HepG2 (cell line): ENCODE data around the gene PRKCI. TPM values are rescaled to one million over a fixed set of nuclear protein-coding genes. Genes with fewer than 3 reads are reported as not detected.
A peak's percentile ranks its signal among the peaks of the same experiment; 100 is the strongest.

Experiments
- ELF4 ChIP-seq: sonication (generic); formaldehyde crosslinking; IDR thresholded peaks from 2 replicates; pipeline ENCODE4 v1.5.0; 2020; ENCODE audit warnings: missing genetic modification reagents, mild to moderate bottlenecking, moderate library complexity, borderline replicate concordance
- JARID2 ChIP-seq: sonication (generic); formaldehyde crosslinking; IDR thresholded peaks from 2 replicates; pipeline ENCODE4 v1.8.1; 2023; ENCODE audit warnings: missing genetic modification reagents, inconsistent platforms; ENCODE audit not compliant: insufficient replicate concordance
- KDM3A ChIP-seq: IDR thresholded peaks from 2 replicates; pipeline ENCODE4 v1.6.1; 2018; ENCODE audit warnings: low read depth, missing compliant biosample characterization
- KDM5B ChIP-seq: sonication (generic); formaldehyde crosslinking; IDR thresholded peaks from 2 replicates; pipeline ENCODE4 v1.4.0; 2020; ENCODE audit warnings: missing genetic modification reagents, mild to moderate bottlenecking, borderline replicate concordance
- MAF1 ChIP-seq: sonication (generic); formaldehyde crosslinking; IDR thresholded peaks from 2 replicates; pipeline ENCODE4 v1.5.0; 2020; ENCODE audit warnings: missing genetic modification reagents, borderline replicate concordance
- MEF2D ChIP-seq: sonication (generic); formaldehyde crosslinking; IDR thresholded peaks from 2 replicates; pipeline ENCODE4 v1.5.1; 2020; ENCODE audit warnings: mild to moderate bottlenecking, missing genetic modification reagents
- NFE2L1 ChIP-seq: sonication (generic); formaldehyde crosslinking; IDR thresholded peaks from 2 replicates; pipeline ENCODE4 v1.4.0; 2020; ENCODE audit warnings: missing genetic modification reagents, mild to moderate bottlenecking, borderline replicate concordance
- NR2C2 ChIP-seq: sonication (generic); formaldehyde crosslinking; IDR thresholded peaks from 2 replicates; pipeline ENCODE4 v1.4.0; 2020; ENCODE audit warnings: missing genetic modification reagents, mild to moderate bottlenecking, moderate library complexity, borderline replicate concordance
- PAX8 ChIP-seq: sonication (generic); formaldehyde crosslinking; IDR thresholded peaks from 2 replicates; pipeline ENCODE4 v1.8.0; 2022; ENCODE audit warnings: mild to moderate bottlenecking, missing genetic modification reagents, borderline replicate concordance
- PRPF4 ChIP-seq: fragments of 200-400 bp; formaldehyde crosslinking; IDR thresholded peaks from 2 replicates; pipeline ENCODE4 v1.6.1; 2016; ENCODE audit warnings: low read length, low read depth; ENCODE audit not compliant: poor library complexity, severe bottlenecking
- RNF219 ChIP-seq: sonication (generic); formaldehyde crosslinking; IDR thresholded peaks from 2 replicates; pipeline ENCODE4 v1.5.0; 2020; ENCODE audit warnings: mild to moderate bottlenecking, missing genetic modification reagents
- SCMH1 ChIP-seq: sonication (generic); formaldehyde crosslinking; IDR thresholded peaks from 2 replicates; pipeline ENCODE4 v1.9.0; 2021; ENCODE audit warnings: missing genetic modification reagents, mild to moderate bottlenecking, borderline replicate concordance
- SETDB1 ChIP-seq: sonication (generic); formaldehyde crosslinking; IDR thresholded peaks from 2 replicates; pipeline ENCODE4 v1.5.1; 2020; ENCODE audit warnings: missing genetic modification reagents, mild to moderate bottlenecking, borderline replicate concordance
- SNRNP70 ChIP-seq: fragments of 200-400 bp; formaldehyde crosslinking; IDR thresholded peaks from 2 replicates; pipeline ENCODE4 v1.6.1; 2017; ENCODE audit warnings: mild to moderate bottlenecking, low read depth, low read length, moderate library complexity
- TBX2 ChIP-seq: sonication (generic); formaldehyde crosslinking; IDR thresholded peaks from 2 replicates; pipeline ENCODE4 v1.5.0; 2020; ENCODE audit warnings: missing genetic modification reagents, mild to moderate bottlenecking, borderline replicate concordance
- TEAD3 ChIP-seq: optimal IDR thresholded peaks from 2 replicates; pipeline ENCODE3; 2016; ENCODE audit warnings: borderline replicate concordance
- THAP9 ChIP-seq: sonication (generic); formaldehyde crosslinking; IDR thresholded peaks from 2 replicates; pipeline ENCODE4; 2020; ENCODE audit warnings: missing genetic modification reagents, mild to moderate bottlenecking, borderline replicate concordance
- YY1 ChIP-seq: IDR thresholded peaks from 2 replicates; pipeline ENCODE4 v1.6.1; 2011; ENCODE audit warnings: low read length, low read depth, moderate library complexity, mild to moderate bottlenecking; ENCODE audit not compliant: insufficient read depth, insufficient replicate concordance
- ZBTB3 ChIP-seq: sonication (generic); formaldehyde crosslinking; IDR thresholded peaks from 2 replicates; pipeline ENCODE4 v1.4.0; 2020; ENCODE audit warnings: low read depth, mild to moderate bottlenecking, moderate library complexity, missing genetic modification reagents, borderline replicate concordance
- ZNF614 ChIP-seq: IDR thresholded peaks from 2 replicates; pipeline ENCODE4 v1.6.1; 2018; ENCODE audit warnings: missing biosample characterization, missing genetic modification reagents, inconsistent platforms, borderline replicate concordance
- ZNF782 ChIP-seq: sonication (generic); formaldehyde crosslinking; IDR thresholded peaks from 2 replicates; pipeline ENCODE4 v1.4.0; 2020; ENCODE audit warnings: missing genetic modification reagents, mild to moderate bottlenecking, borderline replicate concordance
- ZSCAN21 ChIP-seq: sonication (generic); formaldehyde crosslinking; IDR thresholded peaks from 2 replicates; pipeline ENCODE4 v1.8.0; 2022; ENCODE audit warnings: mild to moderate bottlenecking, missing genetic modification reagents, moderate library complexity, borderline replicate concordance
- ZSCAN31 ChIP-seq: sonication (generic); formaldehyde crosslinking; IDR thresholded peaks from 2 replicates; pipeline ENCODE4 v1.5.0; 2020; ENCODE audit warnings: low read depth, mild to moderate bottlenecking, missing genetic modification reagents
- polyA plus RNA-seq, 8 experiments: library from polyadenylated mRNA; depleted of rRNA in 3 of 8; stranded (reverse) in 7 of 8; unstranded in 1 of 8; fragments of >200 nt; fragmentation: Illumina TruSeq in 4 of 8; extraction: Trizol in 4 of 8; gene quantifications; 2 replicates each; pipeline versions ENCODE4 v1.2.1 to v1.2.3, GENCODE V29; 2011 to 2016; ENCODE audit warnings: low read depth in 4 of 8, missing spikeins in 1 of 8, mixed read lengths in 1 of 8; ENCODE audit not compliant: insufficient read depth in 1 of 8
- total RNA-seq, 5 experiments: library from RNA; depleted of rRNA; stranded (reverse); fragments of >200 nt; fragmentation: Illumina TruSeq; extraction: Trizol; gene quantifications; 2 replicates each; pipeline ENCODE4 v1.2.3, GENCODE V29; 2016; ENCODE audit warnings: low read depth in 1 of 5

PRKCI gene
- total and polyA plus RNA-seq, 2 of the 13 experiments (the other 11 are each of a cell fraction or from before 2014, with no cell fraction given), result 17.2 to 30.4 TPM

- TF ChIP-seq RNF219 (CRISPR knock-in tag) (peak; percentile 58), PAX8 (0 out of 2 replicates have a peak, but pooled peaks have one; percentile 58), TBX2 (CRISPR knock-in tag) (peak; percentile 62; the same call in 1 of the 2 replicates), MAF1 (CRISPR knock-in tag) (0 out of 2 replicates have a peak, but pooled peaks have one; percentile 62), TEAD3 (CRISPR knock-in tag) (peak; percentile 53), SCMH1 (CRISPR knock-in tag) (no peak), NFE2L1 (no peak), KDM3A (CRISPR knock-in tag) (no peak), THAP9 (CRISPR knock-in tag) (peak; percentile 68; the same call in 1 of the 2 replicates), PRPF4 (no peak), ZBTB3 (peak; percentile 75; the same call in 1 of the 2 replicates), NR2C2 (CRISPR knock-in tag) (peak; percentile 64), KDM5B (CRISPR knock-in tag) (peak; percentile 83; the same call in 1 of the 2 replicates), ELF4 (CRISPR knock-in tag) (no peak), ZSCAN21 (CRISPR knock-in tag) (no peak; the same call in 1 of the 2 replicates), ZNF782 (peak; percentile 44; the same call in 1 of the 2 replicates), SETDB1 (CRISPR knock-in tag) (no peak), JARID2 (CRISPR knock-in tag) (no peak), ZNF614 (0 out of 2 replicates have a peak, but pooled peaks have one; percentile 20), SNRNP70 (no peak), YY1 (peak; percentile 92), ZSCAN31 (0 out of 2 replicates have a peak, but pooled peaks have one; percentile 58), MEF2D (CRISPR knock-in tag) (peak; percentile 37; the same call in 1 of the 2 replicates)
Observed at GRCh38 chr3:170180908-170181885, 41.0 kb upstream of the PRKCI start, which contains the start of gene PHC3 (continued).
